HPDE6-E6E7 (cell line): ENCODE results near the gene CCT2.
A peak's percentile ranks its signal among the peaks of the same experiment; 100 is the strongest.

Experiments used
- DNase-seq: peaks from one replicate; pipeline ENCODE4 v3.0.0; 2011; ENCODE audit warnings: missing footprints; ENCODE audit errors: extremely low spot score

CCT2 gene

DNA sequence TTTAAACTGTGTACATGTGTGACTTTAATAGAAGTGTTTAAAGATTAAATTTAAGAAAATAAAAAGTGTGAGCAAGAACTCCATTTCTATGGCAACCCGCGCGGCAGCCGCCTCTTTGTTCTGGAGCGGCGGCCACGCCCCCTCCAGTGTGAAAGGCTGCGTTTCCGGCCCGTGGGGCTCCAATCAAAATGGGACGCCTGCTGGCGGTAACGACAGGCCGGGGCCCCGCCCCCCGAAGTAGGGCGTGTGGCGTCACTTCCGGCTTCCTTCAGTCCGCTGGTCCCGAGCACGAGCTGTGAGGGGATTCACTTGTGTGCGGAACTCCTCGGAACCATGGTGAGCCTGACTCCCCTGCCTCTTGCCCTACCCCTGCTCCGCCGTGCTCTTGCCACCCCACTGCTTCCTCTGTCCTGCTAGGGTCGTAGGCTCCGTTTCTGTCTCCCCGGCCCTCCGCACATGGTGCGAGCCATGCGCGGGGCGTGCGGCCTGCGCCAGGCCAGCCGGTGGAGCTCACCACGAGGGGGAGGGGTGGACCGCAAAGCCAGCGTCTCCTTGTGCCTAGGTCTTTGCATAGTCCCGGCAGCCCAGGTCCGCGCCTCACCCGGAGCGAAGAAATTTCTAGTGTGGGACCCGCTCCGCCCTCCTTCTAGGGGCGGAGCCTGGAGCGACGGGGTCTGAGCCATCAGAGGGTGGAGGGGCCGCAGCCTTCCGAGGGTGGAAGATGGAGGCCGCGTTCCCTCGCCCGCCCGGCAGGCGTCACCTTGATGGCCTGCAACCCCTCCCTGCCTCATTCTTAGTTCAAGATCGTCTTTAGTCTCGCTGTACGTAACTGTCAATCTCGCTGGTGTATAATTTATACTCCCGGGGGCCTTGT lies at the start of gene CCT2:
Gene CCT2, plus strand, starts transcription at position 271 of the 874 bp plus-strand sequence. Its CDS starts 63 bp downstream, at position 334.
- peak; percentile 91 for DNase-seq

- DNase-seq: no peak
Observed at GRCh38 chr12:69540987-69541386, 44.3 kb upstream of the CCT2 start.

DNA sequence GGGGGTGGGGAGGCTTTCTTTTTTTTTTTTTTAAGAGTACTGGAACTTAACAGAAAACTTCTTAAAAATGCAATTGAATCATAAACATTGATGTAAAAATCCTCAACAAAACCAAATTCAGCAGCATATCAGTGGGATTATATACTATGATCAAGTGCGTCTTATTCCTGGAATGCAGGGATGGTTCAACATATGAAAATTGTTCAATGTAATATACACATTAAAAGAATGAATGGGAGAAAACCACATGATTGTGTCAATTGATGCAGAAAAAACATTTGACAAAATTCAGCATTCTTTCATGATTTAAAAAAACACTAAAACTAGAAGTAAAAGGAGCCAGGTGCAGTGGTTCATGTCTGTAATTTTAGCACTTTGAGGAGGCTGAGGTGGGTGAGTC lies 41.2 kb upstream of the CCT2 start:
- no peak for DNase-seq

DNA sequence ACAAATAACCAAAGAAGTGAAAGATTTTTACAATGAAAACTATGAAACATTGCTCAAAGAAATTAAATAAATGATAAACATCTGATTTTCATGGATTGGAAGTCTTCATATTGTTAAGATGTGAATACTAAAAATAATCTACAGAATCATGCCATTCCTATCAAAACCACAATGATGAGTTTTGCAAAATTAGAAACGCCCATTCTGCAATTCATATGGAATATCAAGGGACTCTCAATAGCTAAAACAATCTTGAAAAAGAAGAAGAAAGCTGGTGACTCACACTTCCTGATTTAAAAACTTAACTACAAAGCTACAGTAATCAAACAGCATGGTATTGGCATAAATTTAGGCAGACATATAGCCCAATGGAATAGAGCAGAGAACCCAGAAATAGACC lies 40.2 kb upstream of the CCT2 start:
- no peak for DNase-seq

DNA sequence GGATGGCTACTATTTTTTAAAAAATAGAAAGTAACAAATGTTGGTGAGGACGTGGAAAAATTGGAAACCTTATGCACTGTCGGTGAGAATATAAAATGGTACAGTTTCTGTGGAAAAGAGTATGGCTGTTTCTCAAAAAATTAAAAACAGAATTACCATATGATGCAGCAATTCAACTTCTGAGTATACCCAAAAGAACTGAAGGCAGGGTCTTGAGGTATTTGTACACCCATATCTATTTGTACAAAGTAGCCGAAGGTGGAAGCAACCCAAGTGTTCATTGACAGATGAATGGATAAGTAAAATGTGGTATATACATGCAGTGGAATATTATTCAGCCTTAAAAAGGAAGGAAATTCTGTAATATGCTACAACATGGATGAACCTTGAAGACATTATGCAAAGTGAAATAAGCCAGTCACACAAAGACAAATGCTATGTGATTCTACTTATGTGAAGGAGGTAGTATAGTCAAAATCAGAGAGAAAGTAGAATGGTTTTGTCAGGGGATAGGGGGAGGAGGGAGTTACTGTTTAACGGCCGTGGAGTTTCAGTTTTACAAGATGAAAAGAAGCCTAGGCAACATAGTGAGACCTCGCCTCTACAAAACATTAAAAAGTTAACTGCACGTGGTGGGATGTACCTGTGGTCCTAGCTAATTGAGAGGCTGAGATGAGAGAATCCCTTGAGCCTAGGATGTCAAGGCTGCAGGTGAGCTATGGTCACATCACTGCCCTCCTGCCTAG lies 38.4 kb upstream of the CCT2 start:
- no peak for DNase-seq

DNA sequence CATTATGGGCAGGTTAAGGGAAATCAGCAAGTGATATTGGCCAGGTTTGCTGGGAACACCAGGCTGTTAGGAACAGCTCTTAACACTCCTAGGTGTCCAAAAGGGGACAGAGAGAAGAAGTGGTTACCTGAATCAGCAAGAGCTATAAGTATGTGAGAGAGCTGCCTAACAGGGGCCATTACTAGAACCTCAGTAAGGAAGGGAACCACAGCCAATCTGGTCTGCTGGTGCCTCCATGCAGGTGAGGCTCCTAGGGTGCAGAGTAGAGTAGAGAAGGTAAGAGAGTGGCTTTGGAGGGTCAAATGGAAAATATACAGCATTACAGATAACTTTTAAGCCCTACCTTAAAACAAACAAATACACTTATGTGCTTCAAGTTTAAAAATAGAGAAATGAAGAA lies 36.6 kb upstream of the CCT2 start:
- no peak for DNase-seq

DNA sequence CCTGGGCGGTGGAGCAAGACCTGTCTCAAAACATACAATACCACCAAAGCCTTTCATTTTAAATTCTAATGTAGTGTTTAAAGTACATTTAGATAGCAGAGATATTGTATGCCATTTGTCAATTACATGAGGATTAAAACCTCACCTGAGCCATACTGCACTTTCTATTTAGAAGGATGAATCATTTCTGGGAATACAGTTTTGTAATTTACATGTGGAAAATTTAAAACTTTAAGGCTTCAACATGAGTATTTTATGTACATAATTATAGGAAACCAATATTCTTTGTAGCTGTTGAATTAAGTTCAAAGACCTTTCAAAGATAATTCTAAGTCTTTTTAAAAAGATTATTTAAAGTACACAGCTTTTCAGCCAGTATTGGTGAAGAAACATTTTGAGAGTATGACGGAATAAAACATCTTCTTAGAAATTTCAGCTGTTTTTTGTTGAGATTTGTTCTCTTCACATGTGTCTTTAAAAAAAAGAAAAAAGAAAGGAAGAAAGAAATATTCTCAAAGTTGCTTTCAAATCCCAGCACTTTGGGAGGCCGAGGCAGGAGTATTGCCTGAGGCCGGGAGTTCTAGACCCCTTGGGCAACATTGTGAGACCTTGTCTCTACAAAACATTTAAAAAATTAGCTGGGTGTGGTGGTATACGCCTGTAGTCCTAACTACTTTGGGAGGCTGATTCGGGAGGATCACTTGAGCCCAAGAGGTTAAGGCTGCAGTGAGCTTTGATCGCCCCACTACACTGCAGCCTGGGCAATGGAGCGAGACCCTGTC lies 34.5 kb upstream of the CCT2 start:
- DNase-seq: no peak

- DNase-seq: peak; percentile 38
Observed at GRCh38 chr12:69553628-69554248, 31.5 kb upstream of the CCT2 start.

- peak; percentile 17 for DNase-seq
Observed at GRCh38 chr12:69555461-69555860, 29.8 kb upstream of the CCT2 start.

GRCh38 chr12:69556383-69556782 lies 28.9 kb upstream of the CCT2 start:
- DNase-seq: no peak

- no peak for DNase-seq
Observed at GRCh38 chr12:69563166-69563762, 22.0 kb upstream of the CCT2 start.

DNA sequence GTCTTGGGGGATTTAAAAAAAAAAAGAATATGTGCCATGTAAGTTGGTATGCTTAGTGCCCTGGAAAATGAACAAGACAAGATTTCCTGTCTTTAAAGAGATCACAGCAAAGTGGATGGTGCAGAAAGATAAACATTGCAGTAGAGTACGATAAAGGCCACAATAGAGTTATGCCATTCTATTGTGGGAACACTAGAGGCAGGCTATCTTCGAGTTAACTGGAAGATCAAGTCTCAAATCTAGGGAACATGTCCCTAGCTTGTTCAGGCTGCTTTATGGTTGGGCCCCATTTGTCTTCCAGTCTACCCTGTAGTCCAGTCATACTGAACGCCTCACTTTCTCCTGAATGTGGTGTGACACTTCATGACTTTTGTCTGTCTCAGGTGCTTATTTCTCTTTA lies 18.7 kb upstream of the CCT2 start:
- no peak for DNase-seq

DNA sequence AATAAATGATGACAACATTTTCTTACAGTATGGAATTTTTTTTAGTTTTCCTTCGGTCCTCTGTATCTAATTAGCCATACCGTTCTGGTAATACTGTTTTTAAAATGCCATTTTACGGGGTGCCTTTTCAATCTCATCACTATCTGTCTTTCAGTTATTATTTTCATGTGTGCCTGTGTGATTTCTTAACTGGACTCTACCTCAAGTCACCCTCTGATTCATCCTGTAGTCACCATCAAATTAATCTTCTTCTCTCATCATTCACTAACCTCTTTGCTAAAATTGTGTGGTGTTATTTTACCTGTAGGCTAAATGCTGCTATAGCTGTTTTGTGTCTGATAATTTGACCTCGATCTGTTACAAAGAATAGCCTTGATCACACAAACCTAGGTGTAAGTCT lies 16.0 kb upstream of the CCT2 start:
- DNase-seq: peak; percentile 31

GRCh38 chr12:69570000-69570516 lies 15.2 kb upstream of the CCT2 start:
- DNase-seq: peak; percentile 49

DNA sequence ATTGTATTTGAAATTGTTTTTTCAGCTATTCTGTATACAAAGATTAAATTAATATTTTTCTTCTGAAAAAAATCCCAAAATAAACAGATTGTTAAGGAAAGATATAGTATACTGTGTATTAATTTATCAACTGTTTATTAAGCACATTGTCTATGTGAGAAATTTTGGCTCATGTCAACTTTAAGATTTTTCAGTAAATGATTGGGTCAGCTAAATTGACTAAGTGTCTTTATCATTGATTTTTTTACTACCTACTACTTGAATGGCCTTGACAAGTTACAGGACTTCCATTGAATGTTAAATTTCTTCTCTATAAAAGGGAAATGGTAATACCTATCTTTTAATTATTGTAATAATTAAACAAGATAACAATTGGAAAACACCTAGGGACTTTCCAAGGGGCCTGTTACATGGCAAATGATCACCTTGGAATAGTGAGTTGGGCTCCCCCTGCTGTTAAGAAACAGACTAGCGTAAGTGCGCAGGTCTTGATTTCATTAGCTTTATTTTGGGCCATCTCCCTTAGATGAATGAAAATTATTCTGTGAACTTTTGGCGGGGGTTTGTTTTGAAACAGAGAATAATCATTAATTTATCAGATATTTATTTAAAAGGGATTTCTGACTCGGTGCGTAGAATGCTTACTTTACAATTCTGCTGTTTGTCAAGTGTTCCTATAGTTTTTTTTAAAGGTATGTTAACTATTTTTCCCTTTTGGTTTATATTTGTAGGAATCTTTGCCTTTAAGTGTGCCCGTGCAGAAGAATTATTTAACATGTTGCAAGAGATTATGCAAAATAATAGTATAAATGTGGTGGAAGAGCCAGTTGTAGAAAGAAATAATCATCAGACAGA lies 14.5 kb upstream of the CCT2 start:
- peak; percentile 38 for DNase-seq

- no peak for DNase-seq
Observed at GRCh38 chr12:69575346-69575745, 9.9 kb upstream of the CCT2 start.

DNA sequence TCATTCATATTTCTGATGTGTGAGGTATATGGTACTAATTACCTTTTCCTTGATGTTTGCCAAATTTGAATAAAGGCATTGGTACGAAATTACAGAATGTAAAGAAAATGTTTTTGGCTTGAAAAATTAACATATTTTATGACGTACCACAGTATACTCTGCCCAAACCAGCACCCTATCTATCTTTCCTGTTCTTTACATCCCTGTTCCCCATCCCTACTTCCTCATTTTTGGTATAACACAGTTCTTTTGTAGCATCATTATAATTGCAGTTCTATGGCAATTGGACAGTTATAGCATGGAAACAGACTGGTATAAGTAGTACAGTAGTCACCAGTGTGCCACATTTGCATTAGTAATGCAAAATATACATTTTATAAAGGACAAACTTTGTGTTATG lies 7.0 kb upstream of the CCT2 start:
- no peak for DNase-seq

DNA sequence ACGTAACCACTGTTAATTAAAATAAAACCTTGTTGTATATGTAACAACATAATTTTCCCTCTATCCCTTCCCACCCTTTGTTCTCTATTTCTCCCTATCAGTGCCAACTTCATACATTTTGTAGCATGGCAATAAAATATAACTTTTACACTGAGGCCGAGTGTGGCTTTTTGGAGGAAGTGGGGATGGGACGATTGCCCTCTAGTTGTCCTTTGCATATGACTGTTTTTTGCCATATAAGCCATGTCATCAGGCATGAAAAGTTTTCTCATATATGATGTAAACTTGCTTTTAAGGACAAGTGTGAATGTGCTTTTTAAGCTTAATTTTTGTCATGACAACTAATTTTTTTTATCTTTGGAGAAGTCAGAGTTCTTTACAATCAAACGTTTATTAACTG lies 6.2 kb upstream of the CCT2 start:
- no peak for DNase-seq

GRCh38 chr12:69580074-69580473 lies 5.2 kb upstream of the CCT2 start:
- DNase-seq: no peak

GRCh38 chr12:69583203-69583602 lies 2.1 kb upstream of the CCT2 start:
- DNase-seq: no peak
